Epithelial cell of prostate (primary cell): ENCODE measurements around the gene SH3BP4.

Experiments
- DNase-seq: peaks from one replicate; pipeline ENCODE4 v3.0.0-alpha.2; 2011; ENCODE audit warnings: low read depth, low spot score
- H3K27ac ChIP-seq: fragments of 450-650 bp; 2 replicates; pipeline ENCODE4 v1.5.1; 2017; ENCODE audit warnings: mild to moderate bottlenecking

Gene SH3BP4

DNA sequence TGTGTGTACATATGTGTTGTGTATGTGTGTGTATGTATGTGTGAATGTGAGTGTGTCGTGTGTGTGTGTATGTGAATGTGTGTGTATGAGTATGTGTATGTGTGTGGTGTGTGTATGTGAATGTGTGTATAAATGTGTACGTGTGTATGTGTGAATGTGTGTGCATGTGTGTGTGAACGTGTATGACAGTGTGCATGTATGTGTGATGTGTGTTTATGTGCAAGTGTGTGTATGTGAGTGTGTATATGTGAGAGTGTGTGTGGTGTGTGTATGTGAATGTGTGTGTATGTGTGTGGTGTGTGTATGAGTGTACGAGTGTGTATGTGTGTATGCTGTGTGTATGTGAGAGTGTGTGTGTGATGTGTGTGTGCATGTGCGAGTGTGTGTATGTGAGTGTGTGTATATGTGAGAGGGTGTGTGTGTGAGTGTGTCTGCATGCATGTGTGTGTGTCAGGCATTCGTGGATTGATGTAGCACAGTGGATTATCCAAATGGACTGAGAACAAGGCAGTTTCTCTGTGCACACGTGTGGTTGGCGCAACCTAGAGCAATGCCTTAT, 127.2 kb downstream of the SH3BP4 start:
- H3K27ac ChIP-seq = no peak overlapping the region

DNA sequence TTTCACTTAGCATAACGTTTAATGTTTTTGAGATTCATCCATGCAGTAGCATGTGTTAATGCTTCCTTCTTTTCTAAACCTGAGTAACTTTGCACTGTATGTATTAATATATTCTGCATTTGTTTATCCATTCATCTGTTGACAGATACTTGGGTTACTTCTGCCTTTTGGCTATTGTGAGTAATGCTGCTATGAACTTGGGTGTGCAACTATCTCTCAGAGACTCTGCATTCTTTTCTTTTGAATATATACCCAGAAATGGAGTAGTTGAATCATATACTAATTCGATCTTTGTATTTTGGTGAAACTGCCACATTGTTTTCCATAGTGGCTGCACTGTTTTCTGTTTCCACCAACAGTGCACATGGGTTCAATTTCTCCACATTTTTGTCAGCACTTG, 128.3 kb downstream of the SH3BP4 start:
- DNase-seq = no peak
- H3K27ac ChIP-seq = no peak overlapping the region

More for the DNA sequence above, 127.2 kb downstream of the SH3BP4 start:
- no peak for DNase-seq

DNA sequence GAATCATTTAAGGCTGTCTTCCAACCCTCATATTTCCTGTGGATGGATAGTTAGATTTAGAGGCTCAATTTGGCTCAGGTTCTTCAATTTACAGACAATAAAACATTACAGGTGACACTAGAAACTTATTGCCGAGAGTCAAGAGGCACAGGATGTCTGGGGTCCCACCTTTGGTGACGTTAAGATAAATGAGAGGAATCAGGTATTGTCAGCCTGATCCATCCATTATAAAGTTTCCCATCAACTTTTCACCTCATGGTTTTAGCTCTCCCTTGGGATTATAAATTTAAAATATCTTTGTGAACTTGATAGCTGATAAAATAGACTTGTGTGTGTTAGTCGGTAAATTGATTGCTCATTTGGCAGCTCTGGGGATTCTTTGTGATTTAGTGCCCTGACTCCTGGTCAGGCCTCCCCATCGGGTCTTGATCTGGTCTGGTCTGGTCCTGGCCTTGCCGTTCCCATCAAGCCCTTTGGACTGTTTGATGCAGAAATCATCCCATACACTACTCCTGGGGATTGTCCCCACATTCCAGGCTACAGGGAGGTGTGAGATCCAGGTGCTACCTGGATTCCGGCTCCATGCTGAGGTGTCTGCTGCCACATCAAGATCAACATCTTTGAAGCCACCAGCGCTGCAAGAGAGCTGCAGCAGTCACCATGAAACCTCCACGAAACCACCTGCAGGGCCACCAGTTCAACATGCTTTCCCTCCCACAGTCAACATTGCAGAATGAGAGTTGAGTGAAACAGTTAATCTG, 130.9 kb downstream of the SH3BP4 start:
- no peak overlapping the region for H3K27ac ChIP-seq
- DNase-seq = no peak

DNA sequence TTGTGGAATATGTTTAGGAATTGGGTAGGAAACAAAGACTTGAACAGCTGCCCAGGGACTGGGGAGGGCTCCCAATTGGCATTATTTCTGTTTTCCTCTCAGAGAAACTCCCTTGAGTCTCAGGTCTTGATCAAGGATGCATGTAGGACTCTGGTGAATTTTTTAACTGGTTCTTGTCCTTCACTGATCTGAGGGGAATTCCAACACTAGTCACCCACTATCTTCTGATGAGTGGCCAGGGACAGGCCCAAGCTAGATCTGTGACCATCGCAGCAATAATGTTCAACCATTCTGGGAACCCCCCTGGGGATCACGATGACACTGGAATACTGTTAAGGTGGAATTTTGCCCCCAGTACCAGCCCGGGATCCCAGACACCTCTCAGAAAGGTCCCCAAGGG, 132.0 kb downstream of the SH3BP4 start:
- H3K27ac ChIP-seq = no peak overlapping the region
- DNase-seq = no peak

DNA sequence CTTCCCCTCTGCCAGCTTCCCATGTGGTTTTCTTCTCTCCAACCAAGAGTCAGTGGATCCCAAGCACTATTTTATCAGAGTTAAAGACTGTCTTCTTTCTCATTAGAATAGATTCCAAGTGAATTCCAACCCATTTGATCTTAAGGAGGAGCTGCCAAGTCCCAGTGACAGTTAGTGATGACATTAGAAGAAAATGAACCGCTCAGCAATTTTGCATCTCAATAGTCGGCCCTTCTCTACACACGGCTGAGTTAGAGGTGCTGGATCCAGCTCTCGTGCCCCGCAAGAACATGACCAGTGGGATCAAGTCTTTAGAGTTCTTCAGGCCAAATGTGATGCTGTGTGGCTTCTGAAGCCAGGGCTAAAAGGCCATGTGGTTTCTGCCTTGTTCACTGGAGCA, 132.6 kb downstream of the SH3BP4 start:
- no peak for DNase-seq
- no peak overlapping the region for H3K27ac ChIP-seq

DNA sequence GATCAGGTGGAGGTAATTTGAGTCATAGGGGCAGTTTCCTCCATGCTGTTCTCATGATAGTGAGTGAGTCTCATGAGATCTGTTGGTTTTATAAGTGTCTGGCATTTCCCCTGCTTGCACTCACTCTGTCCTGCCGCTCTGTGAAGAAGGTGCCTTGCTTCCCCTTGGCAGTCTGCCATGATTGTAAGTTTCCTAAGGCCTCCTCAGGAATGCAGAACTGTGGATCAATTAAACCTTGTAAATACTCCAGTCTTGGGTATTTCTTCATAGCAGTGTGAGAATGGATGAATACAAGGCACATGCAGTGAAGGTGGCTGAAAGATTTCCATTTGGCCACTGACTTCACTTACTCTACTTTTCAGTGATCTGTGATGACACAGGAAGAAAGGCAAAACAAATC, 133.7 kb downstream of the SH3BP4 start:
- DNase-seq = no peak
- H3K27ac ChIP-seq = no peak overlapping the region

DNA sequence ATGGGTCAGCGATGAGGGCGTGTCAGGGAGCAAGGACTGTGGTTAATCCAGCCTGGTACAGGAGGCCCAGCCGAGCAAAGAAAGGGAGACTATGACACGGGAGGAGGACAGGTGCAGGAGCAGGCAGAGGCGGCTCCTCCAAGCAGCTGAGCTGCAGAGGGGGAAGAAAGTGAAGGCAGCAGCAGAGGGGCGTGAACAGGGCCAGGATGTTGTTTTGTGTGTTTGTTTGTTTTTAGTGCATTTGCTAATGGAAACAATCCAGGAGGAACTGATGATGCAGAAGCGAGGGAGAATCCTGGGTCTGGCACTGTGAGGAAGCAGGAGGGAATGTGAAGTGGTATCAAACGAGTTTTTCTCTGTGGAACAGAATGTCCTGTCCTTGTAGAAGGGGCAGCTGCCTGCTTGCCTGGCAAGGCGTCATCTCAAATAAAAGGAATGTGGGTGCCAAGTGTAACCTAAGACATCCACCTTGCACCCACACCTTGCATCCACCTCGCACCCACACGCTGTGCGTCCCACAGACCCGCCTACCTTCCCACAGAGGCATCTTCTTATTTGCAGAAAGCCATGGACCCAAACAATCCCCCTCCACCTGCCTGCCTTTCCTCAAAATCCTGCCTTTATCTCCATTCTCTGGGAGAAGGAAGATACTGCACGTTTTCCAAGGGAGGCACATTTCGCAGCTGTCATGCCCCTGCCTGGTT, 134.8 kb downstream of the SH3BP4 start:
- DNase-seq = no peak
- H3K27ac ChIP-seq = no peak overlapping the region

DNA sequence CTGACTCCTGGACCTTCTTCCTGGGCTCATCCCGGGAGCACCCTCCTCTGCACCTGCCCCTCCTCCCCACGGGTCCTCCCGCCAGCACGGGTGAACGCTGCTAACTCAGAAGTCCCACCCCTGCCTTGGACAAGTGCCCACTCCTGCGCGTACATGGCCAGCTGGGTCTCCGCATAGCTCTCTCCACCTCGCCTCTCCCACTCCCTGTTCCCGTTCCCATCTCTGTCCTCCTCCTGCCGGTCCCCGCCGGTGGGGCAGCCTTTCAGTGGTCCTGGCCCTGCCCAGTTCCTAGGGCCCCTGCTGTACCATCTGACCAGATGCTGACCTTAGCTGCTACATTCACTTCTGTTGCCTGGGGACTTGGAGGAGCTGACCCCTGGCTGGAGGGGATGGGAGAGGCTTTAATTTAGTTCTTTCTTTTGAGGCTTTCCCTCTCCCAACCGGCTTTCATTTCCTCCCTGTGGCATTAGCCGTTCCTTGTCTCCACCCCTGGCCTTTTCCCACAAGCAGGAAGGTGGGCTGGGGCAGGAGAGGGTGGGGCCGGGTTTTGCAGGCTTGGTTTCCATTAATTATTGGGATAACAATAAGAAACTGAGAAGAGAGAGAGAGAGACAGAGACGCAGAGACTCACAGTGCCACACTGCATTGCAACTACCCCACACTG, 136.1 kb downstream of the SH3BP4 start:
- H3K27ac ChIP-seq = no peak overlapping the region
- DNase-seq = no peak

DNA sequence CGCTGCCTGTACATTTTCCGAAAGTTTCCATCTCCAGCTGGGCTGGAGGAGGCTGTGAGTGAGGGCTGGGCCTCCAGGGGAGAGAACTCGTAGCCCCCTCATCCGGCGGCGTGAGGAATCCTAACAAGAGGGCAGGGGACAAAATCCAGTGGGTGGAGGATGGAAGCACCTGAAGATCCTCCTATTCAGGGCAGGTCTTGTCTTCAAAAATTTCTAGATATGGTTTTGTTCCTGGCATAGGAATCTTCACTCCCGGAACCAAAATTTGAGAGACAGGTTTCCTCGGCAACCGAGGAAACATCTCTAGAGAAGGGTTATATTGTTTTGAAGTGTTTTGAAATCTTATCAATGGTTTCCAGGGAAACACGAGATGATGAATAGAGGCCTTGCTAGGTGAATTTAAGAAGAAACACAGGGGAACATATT, 136.7 kb downstream of the SH3BP4 start:
- no peak overlapping the region for H3K27ac ChIP-seq
- DNase-seq = no peak

DNA sequence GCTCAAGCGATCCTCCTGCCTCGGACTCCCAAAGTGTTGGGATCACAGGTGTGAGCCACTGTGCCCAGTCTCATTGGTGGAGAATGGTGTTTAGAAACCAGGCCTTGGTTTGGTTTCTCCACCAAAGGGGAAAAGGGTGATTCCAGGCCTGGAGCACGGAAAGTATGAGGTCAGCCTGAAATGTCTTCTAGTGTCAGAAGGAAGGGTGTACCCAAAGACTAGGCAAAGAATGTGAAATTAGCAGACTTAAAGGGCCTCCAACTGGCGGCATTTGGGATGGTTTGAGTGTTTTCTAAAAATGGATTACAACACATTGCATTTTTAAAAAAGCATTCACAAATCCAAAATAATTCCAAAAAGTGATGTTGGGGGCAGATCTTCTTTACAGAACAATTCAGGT, 139.6 kb downstream of the SH3BP4 start:
- DNase-seq = no peak
- no peak overlapping the region for H3K27ac ChIP-seq

DNA sequence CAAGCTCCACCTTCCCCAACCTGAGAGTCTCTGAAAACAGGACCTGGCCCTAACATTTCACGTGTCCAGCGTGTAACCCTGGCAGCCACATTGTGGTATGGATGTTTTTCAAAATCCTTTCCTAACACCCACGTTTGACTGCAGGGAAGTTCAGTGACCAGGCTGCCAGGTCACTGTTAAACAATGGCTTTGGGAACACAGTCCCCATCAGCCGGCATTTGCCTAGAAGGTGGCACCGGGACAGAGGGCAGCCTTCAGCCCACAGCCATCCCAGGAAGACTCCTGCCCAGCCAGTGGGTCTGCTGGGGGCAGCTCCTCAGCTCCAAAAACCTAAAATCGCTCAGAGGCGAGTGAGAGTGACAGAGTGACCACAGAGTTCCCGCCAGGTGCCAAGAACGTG, 140.2 kb downstream of the SH3BP4 start:
- no peak for DNase-seq
- H3K27ac ChIP-seq = no peak overlapping the region

DNA sequence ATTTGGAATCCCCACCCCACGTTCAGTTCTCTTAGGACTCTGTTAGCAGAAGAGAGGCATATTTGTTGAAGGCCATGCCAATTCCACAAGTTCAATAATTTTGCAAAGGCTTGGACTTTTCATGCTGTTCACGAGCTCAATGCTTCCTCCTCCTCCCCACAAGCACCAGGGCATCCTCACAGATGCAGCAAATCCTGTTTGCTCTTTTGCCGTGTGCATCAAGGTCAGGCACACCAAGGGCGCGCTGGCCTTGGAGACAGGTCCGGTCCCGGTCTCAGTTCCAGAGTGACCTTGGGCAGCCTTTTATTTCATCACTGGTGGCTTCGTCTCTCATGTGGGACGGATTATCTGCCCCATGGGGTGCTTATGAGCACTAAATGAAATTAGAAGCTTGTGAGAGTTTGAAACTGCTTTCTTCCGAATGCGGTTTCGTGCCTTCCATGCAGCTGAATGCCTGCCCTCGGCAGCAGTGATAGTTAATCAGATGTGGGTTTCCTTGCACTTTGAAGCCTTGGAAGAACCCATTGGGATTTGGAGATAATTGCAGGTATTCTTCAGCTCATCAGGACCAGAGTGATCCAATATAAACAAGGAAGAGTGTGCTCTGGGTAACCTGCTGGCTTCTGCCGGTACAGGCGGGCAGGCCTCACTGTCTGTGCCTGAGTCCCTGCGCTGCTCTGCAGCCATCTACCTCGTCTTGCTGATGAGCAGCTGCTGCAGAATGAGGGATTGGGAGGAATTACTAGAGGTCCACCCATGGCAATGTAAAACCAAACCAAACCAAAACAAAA, 140.8 kb downstream of the SH3BP4 start:
- H3K27ac ChIP-seq = no peak overlapping the region
- no peak for DNase-seq

DNA sequence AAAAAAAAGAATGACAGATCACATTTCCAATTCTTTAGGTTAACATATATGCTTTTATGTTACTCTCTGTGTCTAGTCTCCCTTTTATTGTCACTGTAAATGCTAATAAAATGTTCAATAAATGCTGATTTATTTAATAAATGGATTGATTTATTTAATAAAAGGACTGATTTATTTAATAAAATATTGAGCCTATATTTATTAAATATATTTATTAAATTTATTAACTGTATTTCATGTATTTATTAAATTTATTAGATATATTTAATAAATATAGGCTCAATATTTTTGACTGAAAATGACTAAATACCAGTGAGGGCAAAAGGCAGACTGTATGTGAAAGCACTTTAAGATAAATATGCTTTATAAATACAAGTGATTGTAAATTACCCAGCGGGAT, 142.6 kb downstream of the SH3BP4 start:
- H3K27ac ChIP-seq = no peak overlapping the region
- DNase-seq = no peak

DNA sequence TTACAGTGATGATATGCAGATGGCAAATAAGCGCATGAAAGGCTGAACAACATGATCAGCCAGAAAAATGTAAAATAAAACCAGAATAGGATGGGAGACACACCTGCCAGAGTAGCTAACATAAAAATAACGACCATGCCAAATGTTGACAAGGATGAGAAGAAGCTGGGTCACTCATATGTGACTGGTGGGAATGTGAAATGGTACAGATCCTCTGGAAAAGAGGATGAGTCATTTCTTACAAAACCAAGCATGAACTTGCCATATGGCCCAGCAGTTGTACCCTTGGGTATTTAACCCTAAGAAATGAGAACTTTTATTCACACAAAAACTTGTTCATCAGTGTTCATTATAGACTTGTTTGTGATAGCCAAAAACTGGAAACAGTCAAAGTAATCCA, 143.8 kb downstream of the SH3BP4 start:
- DNase-seq = no peak
- no peak overlapping the region for H3K27ac ChIP-seq

DNA sequence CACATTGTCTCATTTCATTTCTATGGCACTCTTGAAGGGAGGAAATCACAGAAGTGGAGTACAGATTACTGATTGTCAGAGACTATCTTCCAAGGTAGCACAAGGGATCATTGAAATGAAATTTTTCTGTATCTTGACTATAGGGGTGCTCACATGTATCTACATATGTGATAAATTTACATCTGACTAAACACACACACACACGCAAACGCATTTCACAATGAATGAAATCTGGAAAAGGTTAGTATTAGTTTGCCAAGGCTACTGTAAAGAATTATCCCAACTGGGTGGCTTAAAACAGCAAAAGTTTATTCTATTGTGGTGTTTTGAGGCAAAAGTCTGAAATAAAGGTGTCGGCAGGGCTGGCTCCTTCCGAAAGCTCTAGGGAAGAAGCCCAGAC, 144.6 kb downstream of the SH3BP4 start:
- DNase-seq = no peak
- no peak overlapping the region for H3K27ac ChIP-seq

DNA sequence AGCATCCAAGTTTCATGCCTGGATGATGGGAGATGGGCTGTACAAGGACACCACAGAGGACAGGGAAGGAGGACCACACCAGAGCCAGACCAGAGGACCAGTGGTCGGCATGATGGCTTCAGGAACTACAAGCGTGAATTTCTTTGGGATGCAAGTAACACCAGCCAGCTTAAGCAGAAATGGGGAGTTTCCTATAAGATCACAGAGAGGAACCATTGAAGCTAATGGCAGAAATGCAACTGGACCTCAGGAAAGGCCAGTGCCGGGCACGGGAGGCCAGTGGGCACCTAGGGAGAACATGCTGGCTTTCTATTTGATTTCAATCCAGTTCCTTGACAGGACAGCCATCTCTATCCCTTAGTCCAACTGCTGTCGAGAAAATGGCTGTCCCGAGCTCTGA, 145.4 kb downstream of the SH3BP4 start:
- no peak for DNase-seq
- H3K27ac ChIP-seq = no peak overlapping the region

DNA sequence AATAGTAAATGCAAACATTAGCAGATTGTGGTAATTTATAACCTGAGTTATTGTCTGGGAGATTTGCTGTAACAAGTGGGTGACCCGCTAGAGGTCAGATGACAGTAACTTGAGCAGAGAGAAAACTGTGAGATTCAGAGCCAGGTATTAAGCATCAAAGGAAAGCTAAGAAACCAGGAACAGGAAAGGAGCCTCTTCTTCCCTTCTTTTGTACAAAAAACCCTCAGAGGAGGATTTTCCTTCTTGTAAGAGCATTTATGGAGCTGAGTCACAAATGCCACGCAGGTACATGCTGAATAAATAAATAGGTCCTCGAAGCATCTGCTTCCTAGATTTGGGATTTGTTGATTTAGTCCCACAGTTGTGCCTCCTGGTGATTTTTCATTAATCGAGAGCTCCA, 146.5 kb downstream of the SH3BP4 start:
- no peak for DNase-seq
- no peak overlapping the region for H3K27ac ChIP-seq

DNA sequence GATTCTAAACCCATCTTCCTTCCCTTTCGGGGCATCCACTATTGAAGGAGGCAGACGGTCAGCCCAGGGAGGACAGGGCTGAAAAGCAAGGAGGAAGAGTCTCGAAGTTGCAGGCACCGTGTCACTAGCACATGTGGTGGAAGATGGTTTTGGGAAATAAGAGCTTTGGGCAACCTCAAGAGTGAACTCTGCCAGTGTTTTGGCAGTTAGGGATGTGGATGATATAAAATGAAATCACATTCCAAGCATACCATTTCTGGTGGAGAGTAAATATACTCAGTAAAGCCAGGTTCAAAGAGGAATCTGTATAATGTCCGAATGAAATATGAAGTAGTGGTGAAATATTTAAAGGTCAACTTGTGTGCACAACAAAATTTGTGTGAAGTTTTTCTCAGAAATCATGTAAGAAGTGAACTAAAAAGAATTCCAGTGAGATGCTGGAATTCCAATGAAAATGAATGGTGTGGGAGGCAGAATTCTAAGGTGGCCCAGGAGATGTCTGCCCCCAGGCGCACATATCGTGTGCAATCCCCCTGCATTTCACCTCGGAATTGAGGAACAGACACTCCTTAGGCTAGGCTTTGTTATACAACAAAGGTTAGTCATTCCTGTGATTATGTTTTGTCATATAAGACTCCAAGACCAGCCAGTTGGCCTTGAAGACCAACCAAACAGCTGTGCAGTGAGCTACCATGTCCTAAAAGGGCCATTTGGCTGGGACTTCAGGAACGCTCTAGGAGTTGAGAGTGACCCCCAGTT, 147.1 kb downstream of the SH3BP4 start:
- no peak for DNase-seq
- no peak overlapping the region for H3K27ac ChIP-seq

DNA sequence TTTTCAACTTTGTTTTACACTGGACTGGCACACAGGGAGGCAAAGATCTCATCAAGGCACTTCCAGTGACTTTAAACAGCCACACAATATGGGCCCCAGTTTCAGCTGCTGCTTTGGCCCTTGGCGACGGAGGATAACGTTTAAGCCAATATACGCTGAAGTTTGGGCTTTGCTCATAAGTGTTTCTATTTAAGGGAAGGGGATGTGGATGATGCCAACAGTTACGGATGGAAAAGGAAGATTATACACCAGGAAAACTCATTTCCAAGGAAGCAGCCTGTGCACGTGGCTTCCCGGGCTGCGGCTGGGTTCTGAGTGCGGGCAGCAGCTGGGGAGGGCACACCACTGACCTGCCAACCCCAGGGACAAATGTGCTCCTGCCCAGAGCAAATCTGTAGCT, 151.1 kb downstream of the SH3BP4 start:
- no peak for DNase-seq

More for the DNA sequence above, 151.1 kb downstream of the SH3BP4 start:
- no peak overlapping the region for H3K27ac ChIP-seq
